KMS-11 (cell line): ENCODE measurements around the gene NAGK.
"Not testable (repeated sequence)": the region's sequence is repeated elsewhere in the genome, so short reads cannot be mapped to it uniquely, and the experiment has no call there.

Source experiments
- H2AFZ ChIP-seq: fragments of 200-600 bp; sonication (generic); 2 replicates; pipeline ENCODE4 v1.6.1; 2016; ENCODE audit warnings: antibody characterized with exemption, mixed run types, low read depth
- H3K27ac ChIP-seq: fragments of 200-600 bp; sonication (generic); 2 replicates; pipeline ENCODE4 v1.6.1; 2016; ENCODE audit warnings: mild to moderate bottlenecking, mixed run types
- H3K27me3 ChIP-seq: fragments of 200-600 bp; sonication (generic); 2 replicates; pipeline ENCODE4 v1.6.1; 2017; ENCODE audit warnings: mild to moderate bottlenecking, low read depth, mixed run types, moderate library complexity; ENCODE audit not compliant: insufficient read depth
- H3K36me3 ChIP-seq: fragments of 200-600 bp; sonication (generic); 2 replicates; pipeline ENCODE4 v1.6.1; 2017; ENCODE audit warnings: mild to moderate bottlenecking, mixed run types; ENCODE audit not compliant: insufficient read depth
- H3K4me1 ChIP-seq: fragments of 200-600 bp; sonication (generic); 2 replicates; pipeline ENCODE4 v1.6.1; 2016; ENCODE audit warnings: mild to moderate bottlenecking, low read depth, mixed run types; ENCODE audit not compliant: poor library complexity, severe bottlenecking
- H3K4me2 ChIP-seq: fragments of 200-600 bp; sonication (generic); 2 replicates; pipeline ENCODE4 v1.7.0; 2016; ENCODE audit warnings: mild to moderate bottlenecking, mixed run types
- H3K4me3 ChIP-seq: fragments of 200-600 bp; sonication (generic); IDR thresholded peaks from 2 replicates; pipeline ENCODE4 v1.6.1; 2017; ENCODE audit warnings: low read depth, low read length, mixed read lengths; ENCODE audit not compliant: insufficient read depth
- H3K79me2 ChIP-seq: fragments of 200-600 bp; sonication (generic); 2 replicates; pipeline ENCODE4 v1.6.1; 2016; ENCODE audit warnings: low read depth, mixed run types; ENCODE audit not compliant: insufficient read depth
- H3K9ac ChIP-seq: fragments of 200-600 bp; sonication (generic); 2 replicates; pipeline ENCODE4 v1.6.1; 2016; ENCODE audit warnings: mild to moderate bottlenecking, mixed run types
- H4K20me1 ChIP-seq: fragments of 200-600 bp; sonication (generic); 2 replicates; pipeline ENCODE4 v1.6.1; 2016; ENCODE audit warnings: mild to moderate bottlenecking, mixed run types; ENCODE audit not compliant: insufficient read depth
- TF ChIP-seq, protein P1 (sequence below): fragments of 200-600 bp; sonication (generic); conservative IDR thresholded peaks from 2 replicates; pipeline ENCODE4 v1.6.1; 2017; ENCODE audit warnings: low read depth, mild to moderate bottlenecking, antibody characterized with exemption, low read length, moderate library complexity, mixed read lengths

The NAGK gene

DNA sequence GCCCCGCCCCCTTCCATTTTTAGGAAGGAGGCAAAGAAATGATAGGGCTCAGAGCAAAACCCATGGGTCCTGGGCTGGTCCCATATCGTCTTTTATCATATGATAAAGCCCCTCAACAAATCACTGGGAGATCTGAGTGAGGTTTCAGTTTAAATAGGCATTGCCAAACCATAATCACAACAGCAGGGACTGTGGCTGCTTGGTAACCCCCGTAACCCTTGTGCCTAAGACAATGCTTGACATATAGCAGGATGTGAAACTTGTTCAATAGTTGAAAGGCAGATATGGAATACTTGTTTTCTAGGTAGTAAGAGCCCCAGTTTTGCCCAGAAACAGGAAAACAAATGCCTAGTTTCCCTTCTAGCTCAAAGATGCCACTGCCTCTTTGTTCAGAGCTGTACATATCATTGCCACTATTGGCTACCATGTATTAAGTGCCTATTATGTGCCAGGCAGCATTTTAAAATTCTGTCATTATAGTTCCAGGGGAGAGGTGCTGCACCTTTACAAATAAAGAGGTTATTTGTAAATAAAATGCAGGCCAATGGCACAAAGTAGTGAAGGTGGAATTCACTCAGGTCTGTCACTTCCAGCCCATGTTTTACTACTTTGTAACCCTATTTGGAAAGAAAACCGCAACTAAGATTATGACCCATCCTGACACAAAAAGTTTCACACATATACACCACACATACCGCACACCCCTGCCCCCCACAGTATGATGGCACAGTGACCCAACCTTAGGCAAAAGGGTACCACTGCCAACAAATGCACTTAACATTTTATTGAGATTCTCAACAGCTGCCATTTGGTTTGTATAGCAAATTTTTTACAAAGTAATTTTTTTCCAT lies 14.2 kb downstream of the NAGK start:
- no peaks in the 10 kb centered on the region for H3K4me1 ChIP-seq
- no peaks in the 10 kb centered on the region for H3K79me2 ChIP-seq
- H4K20me1 ChIP-seq: no peaks in the 10 kb centered on the region
- no peaks in the 10 kb centered on the region for H3K36me3 ChIP-seq
- no peak overlapping the region for H3K27ac ChIP-seq
- H3K4me3 ChIP-seq: no peak overlapping the region
- H2AFZ ChIP-seq: no peak overlapping the region
- TF ChIP-seq, protein P1, sequence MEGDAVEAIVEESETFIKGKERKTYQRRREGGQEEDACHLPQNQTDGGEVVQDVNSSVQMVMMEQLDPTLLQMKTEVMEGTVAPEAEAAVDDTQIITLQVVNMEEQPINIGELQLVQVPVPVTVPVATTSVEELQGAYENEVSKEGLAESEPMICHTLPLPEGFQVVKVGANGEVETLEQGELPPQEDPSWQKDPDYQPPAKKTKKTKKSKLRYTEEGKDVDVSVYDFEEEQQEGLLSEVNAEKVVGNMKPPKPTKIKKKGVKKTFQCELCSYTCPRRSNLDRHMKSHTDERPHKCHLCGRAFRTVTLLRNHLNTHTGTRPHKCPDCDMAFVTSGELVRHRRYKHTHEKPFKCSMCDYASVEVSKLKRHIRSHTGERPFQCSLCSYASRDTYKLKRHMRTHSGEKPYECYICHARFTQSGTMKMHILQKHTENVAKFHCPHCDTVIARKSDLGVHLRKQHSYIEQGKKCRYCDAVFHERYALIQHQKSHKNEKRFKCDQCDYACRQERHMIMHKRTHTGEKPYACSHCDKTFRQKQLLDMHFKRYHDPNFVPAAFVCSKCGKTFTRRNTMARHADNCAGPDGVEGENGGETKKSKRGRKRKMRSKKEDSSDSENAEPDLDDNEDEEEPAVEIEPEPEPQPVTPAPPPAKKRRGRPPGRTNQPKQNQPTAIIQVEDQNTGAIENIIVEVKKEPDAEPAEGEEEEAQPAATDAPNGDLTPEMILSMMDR: no peak
- H3K4me2 ChIP-seq: no peak overlapping the region
- H3K9ac ChIP-seq: no peak overlapping the region
- H3K27me3 ChIP-seq: no peaks in the 10 kb centered on the region

DNA sequence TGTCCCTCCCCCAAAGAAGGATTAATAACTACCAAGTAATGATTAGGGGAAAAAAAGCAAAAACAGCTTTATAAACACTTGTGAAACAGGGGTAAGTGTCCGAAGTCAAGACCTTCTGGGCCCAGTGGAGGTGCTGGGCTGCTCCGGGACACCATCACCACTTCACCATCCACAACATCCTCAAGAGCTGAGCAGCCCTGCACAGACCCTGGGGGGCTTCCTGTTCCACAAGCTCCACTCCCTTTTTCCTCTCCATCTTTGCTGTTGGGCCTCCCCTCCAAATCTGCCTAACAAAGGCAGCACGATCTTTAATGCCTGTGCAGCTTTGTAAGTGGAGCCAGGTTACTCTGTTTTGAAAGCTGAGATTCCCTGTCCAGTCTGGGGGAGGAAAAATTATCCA lies 14.8 kb downstream of the NAGK start:
- not testable (repeated sequence) for H3K4me2 ChIP-seq

DNA sequence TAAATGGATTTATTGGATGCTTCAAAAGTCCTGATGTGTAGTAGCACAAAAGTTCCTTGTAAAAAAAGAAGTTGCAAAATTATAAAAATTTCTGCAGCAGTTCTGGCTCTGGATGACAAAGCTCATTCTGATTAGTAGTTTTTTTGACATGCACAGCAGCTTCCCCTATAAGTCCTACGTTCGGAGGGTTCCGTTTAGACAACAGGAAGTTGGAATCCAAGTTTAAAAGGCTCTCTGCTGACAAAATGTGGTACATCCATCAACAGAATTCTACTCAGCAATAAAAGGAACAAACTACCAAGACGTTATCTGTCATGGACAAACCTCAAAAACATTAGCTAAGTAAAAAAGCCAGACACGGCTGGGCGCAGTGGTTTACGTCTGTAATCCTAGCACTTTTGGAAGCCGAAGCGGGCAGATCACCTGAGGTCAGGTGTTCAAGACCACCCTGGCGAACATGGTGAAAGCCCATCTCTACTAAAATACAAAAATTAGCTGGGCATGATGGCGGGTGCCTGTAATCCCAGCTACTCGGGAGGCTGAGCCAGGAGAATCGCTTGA lies 15.4 kb downstream of the NAGK start:
- H3K79me2 ChIP-seq, H3K27me3 ChIP-seq, H3K4me3 ChIP-seq, H3K4me1 ChIP-seq, H3K36me3 ChIP-seq, H3K9ac ChIP-seq, H3K4me2 ChIP-seq, H2AFZ ChIP-seq, H3K27ac ChIP-seq, H4K20me1 ChIP-seq: not testable (repeated sequence)

More for the DNA sequence above, 14.8 kb downstream of the NAGK start:
- H3K36me3 ChIP-seq, H3K27me3 ChIP-seq, H3K9ac ChIP-seq, H3K4me1 ChIP-seq, H3K27ac ChIP-seq, H4K20me1 ChIP-seq, H3K4me3 ChIP-seq, H3K79me2 ChIP-seq, H2AFZ ChIP-seq: not testable (repeated sequence)

GRCh38 chr2:71085325-71086003 lies 17.0 kb downstream of the NAGK start:
- H3K27ac ChIP-seq, H3K36me3 ChIP-seq, H3K79me2 ChIP-seq, H2AFZ ChIP-seq, H3K9ac ChIP-seq, H3K4me3 ChIP-seq, H3K4me1 ChIP-seq, H4K20me1 ChIP-seq, H3K4me2 ChIP-seq, H3K27me3 ChIP-seq: not testable (repeated sequence)

DNA sequence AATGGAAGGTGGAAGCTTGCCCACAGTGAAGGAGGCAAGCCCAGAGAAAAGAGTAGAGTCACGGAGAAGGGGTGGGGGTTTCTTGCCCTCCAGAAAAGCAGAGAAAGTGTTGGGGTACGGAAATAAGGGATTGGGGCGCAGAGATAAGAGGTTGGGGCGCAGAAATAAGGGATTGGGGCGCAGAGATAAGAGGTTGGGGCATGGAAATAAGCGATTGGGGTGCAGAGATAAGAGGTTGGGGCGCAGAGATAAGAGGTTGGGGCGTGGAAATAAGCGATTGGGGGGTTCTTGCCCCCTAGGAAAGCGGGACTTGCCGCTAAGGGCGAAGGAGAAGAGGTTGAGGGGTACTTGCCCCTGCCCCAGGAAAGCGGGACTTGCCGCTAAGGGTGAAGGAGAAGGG lies 21.0 kb downstream of the NAGK start:
- H3K79me2 ChIP-seq, H3K9ac ChIP-seq, H4K20me1 ChIP-seq, H2AFZ ChIP-seq, H3K4me2 ChIP-seq, H3K27ac ChIP-seq, H3K27me3 ChIP-seq, H3K4me3 ChIP-seq, H3K4me1 ChIP-seq, H3K36me3 ChIP-seq: not testable (repeated sequence)

DNA sequence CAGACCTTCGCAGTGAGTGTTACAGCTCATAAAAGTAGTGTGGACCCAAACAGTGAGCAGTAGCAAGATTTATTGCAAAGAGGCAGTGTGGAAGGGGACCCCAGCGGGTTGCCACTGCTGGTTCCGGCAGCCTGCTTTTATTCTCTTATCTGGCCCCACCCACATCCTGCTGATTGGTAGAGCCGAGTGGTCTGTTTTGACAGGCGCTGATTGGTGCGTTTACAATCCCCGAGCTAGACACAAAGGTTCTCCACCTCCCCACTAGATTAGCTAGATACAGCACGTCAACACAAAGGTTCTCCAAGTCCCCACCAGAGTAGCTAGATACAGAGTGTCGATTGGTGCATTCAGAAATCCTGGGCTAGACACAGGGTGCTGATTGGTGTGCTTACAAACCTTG lies 23.4 kb downstream of the NAGK start:
- not testable (repeated sequence) for H3K36me3 ChIP-seq, H3K79me2 ChIP-seq, H3K9ac ChIP-seq, H3K4me3 ChIP-seq, H3K27me3 ChIP-seq, H3K27ac ChIP-seq, H3K4me1 ChIP-seq, H3K4me2 ChIP-seq, H4K20me1 ChIP-seq, H2AFZ ChIP-seq

- not testable (repeated sequence) for H3K36me3 ChIP-seq, H3K4me2 ChIP-seq, H3K27me3 ChIP-seq, H3K27ac ChIP-seq, H3K4me3 ChIP-seq, H4K20me1 ChIP-seq, H3K9ac ChIP-seq, H3K4me1 ChIP-seq, H2AFZ ChIP-seq, H3K79me2 ChIP-seq
These were observed 24.2 kb downstream of the NAGK start for GRCh38 chr2:71092491-71093260.
